GM19328 (cell line): Measurements from ENCODE around the gene APOB.

Source experiments
- ATAC-seq: cut with Tn5 transposase; IDR thresholded peaks from one replicate; pipeline ENCODE4 v1.9.1; 2021; ENCODE audit warnings: mild to moderate bottlenecking, moderate library complexity; ENCODE audit not compliant: unreplicated experiment

Gene APOB

DNA sequence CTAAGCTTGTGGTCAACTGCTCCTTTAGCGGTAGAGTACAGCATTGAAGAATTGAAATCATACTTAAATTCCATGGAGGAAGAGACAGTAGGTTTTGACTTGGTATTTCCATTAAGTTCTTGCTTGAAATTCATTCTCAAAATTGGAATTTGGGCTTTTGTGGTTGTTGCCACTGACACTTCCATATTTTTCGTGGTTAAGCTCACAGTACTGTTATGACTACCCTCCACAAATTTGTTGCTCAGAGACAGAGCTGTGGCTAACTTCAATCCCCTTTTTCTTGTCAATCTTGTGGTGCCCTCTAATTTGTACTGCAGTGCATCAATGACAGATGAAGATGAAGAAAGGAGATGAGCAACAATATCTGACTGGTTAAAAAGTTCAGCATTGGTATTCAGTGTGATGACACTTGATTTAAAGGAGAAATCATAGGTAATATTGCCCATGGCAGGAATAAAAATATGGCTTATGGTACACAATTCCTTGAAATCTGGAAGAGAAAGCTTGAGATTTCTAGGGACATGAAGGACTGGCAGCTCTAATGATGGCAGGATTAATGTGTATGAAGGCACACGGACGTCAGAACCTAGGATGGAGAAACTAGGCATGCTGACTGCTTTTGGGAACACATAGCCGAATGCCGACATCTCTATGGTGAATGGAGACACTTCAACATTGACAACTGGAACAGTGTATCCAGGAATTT is 37.3 kb downstream of the APOB start:
- ATAC-seq, result no peak

GRCh38 chr2:21005700-21006422 is 38.0 kb downstream of the APOB start:
- ATAC-seq, result no peak

DNA sequence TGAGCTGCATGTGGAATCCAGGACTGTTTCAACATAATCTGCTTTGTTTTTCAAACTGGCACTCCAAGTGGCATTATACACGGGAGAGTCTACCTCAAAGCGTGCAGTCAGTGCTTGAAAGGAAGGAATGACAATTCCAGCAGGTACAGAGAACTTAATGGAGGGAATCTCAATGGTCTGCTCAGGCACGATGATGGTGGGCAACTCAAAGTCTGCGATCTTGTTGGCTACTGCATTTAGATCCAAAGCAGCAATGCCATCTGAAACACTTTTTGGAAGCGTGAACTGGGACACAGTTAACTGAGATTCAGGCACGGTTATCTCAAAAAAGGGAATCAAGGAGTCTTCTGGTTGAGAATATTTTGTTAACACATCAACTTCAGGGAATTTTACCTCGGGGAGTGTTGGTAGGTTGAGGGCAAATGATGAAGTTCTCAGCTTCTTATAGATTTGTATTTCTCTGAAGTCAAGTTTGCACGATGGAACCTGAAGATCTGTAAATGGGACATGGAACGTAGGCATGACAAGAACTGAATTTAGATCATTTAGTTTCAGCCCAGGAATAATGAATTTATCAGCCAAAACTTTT is 38.7 kb downstream of the APOB start:
- no peak for ATAC-seq

DNA sequence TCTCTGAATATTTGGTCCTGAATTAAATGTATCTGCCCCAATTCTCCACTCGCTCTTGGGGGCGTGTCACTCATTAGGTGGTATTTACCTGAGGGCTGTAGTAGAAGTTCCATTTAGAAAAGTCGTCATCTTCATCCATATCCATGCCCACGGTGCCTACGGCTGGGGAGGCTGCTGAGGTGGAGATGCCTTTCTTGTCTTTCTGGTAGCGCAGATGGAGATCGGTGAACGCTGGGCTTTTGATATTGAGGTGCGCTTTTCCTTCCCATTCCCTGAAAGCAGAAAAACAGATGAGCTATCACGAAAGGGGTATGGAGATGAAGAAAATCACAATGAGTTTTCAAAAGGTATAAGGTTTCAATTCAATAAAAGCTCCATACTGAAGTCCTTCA is 39.7 kb downstream of the APOB start:
- no peak for ATAC-seq

DNA sequence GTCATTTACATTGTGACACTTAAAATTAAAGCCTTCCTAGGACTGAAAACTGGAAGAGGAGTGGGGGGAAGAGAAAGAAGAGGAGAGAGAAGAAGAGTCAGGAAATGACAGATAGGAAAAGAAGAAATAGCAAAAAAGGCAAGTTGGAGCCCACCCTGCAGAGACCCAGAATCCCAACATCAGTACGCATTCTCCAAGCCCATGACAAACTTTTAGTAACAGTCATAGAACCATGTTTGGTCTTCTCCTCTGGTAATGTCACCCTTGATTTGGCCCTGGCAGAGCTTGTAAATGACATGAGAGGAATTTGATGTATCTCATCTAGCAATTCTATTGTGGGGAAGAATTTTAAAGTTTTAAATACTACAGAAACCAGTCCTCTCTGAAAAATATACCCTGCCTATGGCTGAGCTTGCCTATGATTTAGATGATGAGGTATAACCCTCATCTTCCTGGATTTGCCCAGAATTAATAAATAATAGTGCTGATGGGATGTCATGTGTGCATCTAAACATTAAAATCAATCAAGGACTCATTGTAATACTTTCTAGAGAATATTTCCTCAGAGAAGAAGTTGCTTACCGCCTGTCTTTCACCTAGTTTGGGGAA is 40.2 kb downstream of the APOB start:
- ATAC-seq, result no peak

GRCh38 chr2:21002814-21003192 is 41.1 kb downstream of the APOB start:
- ATAC-seq, result no peak

- no peak for ATAC-seq
Measured at GRCh38 chr2:21001988-21002813, 41.7 kb downstream of the APOB start.

GRCh38 chr2:21001225-21001946 is 42.5 kb downstream of the APOB start:
- no peak for ATAC-seq

GRCh38 chr2:20999906-21000645 is 43.8 kb downstream of the APOB start:
- no peak for ATAC-seq

DNA sequence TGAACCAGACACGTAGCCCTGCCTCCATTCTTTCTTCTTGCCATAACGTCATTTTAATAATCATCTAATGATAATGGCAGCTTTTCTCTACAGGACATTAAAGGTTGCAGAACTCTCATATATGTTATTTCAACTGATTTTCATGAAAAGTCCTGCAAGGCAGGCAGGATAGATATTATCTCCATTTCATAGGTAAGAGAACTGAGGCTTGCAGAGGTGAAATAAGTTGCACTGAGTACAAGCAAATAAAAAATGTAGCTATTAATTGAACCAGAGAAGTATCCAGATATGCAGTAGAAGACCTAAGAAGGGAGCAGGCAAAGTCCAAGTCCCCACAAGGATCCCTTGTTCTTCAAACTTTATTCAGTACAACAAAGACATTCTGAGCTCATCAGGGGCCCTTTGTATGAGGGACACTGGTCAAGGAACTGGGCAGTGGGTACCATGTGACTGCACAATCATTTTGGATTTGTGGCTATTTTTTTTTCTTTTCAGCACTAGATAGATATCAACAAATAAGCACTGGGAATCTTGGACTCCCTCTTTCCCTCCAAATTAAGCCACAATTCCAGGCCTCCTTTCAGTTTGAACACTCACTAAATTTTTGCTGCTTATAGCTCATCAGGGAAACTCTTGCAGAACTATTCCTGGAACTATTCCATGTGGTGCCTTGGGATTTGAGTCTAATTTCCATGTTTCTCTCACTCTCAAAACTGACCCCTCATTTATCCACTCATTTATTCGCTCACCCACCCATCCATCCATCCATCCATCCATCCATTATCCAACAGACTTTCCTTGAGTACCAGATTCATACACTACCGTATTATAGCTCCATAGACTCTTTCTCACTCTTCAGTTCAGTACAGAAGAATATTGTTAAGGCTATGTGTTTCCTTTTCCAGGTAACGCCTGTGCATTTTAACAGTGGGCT is 44.6 kb downstream of the APOB start:
- ATAC-seq, result no peak

DNA sequence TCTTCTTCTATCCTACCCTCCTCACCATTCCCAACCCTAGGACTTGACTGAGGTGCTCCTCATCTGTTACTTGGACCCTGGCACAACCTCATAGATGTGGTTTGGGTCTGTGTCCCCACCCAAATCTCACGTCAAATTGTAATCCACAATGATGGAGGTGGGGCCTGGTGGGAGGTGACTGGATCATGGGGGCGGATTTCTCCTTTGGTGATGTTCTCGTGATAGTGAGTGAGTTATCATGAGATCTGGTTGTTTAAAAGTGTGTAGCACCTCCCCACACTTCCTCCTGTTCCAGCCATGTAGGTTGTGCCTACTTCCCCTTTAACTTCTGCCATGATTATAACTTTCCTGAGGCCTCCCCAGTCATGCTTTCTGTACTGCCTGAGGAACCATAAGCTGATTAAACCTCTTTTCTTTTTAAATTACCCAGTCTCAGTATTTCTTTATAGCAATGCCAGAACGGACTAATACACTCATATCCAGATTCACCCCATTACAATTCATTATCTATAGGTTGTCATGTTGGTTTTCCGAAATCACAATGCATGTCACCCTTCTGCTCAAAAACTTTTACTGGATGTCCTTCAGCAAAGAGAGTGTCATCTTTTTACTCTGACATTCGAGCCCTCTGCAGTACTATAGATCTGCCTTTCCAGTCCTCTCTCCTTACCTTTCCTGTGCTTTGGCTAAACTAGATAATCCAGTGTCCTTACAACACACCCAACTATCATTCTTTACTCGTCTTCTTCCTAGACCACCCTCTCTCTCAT is 45.7 kb downstream of the APOB start:
- ATAC-seq, result no peak

DNA sequence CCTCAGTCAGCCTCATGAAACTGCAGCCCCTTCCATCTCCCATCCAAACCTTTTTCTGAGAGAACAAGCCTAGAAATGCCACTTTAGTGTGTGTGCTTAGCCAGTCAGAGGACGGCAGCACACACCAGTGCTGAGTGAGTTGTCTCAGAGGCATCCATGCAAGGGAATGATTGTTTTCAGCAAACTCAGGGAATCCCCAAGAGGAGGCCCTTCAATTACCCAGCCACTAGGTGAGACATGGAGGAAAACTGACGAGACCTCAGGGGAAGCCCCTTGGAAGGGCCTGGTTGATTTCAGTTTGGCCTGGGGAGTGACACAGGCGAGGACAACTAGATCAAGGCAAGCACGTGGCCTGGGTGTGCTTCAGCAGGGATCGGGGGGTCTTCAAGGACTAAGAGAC is 49.7 kb downstream of the APOB start:
- ATAC-seq, result no peak

GRCh38 chr2:20992201-20992711 is 51.6 kb downstream of the APOB start:
- ATAC-seq, result no peak

- ATAC-seq, result no peak
Measured at GRCh38 chr2:20990442-20991430, 53.1 kb downstream of the APOB start.

DNA sequence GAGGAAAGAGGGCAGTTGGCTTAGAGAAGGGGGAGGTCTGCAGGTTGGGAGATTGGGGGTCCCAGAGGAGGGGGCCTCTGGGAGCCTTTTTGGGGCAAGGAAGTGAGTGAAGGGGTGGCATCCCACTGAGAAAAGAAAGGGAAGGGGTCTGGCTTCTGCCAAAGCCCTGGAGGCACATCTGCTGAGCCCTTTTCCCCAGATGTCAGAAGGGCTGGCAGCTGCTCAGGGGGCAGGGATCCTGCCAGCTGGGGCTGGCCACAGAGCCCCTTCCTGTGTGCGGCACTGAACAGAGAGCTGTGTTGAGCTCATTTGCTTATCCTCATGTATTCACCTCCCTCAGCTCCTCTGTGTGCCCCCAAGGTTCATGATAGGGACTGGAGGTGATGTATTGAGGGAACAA is 54.5 kb downstream of the APOB start:
- ATAC-seq, result no peak

- no peak for ATAC-seq
Measured at GRCh38 chr2:20988905-20989304, 55.0 kb downstream of the APOB start.
